HG03442 (cell line): ENCODE measurements around the gene SULT2B1.
A peak's percentile ranks its signal among the peaks of the same experiment; 100 is the strongest.

ENCODE experiments used
- ATAC-seq: cut with Tn5 transposase; IDR thresholded peaks from one replicate; pipeline ENCODE4 v1.9.1; 2021; ENCODE audit warnings: mild to moderate bottlenecking, moderate library complexity; ENCODE audit not compliant: unreplicated experiment

The SULT2B1 gene

GRCh38 chr19:48633148-48634035, 81.4 kb downstream of the SULT2B1 start:
- ATAC-seq = no peak

- no peak for ATAC-seq
Observed at GRCh38 chr19:48634036-48634342, 82.0 kb downstream of the SULT2B1 start.

- peak; percentile 27 for ATAC-seq
Observed at GRCh38 chr19:48634424-48635262, 82.7 kb downstream of the SULT2B1 start.

- no peak for ATAC-seq
Observed at GRCh38 chr19:48635263-48635965, 83.4 kb downstream of the SULT2B1 start.

- ATAC-seq = no peak
Observed at GRCh38 chr19:48635966-48636858, 84.2 kb downstream of the SULT2B1 start.

- ATAC-seq = no peak
Observed at GRCh38 chr19:48636859-48637448, 85.0 kb downstream of the SULT2B1 start, which contains the start of gene DBP. DBP (minus strand) TSS chr19:48637379; CDS start chr19:48636994, 385 bp downstream.

GRCh38 chr19:48637449-48637947, 85.5 kb downstream of the SULT2B1 start:
- peak; percentile 73 for ATAC-seq

- peak; percentile 8 for ATAC-seq
Observed at GRCh38 chr19:48637948-48638830, 86.2 kb downstream of the SULT2B1 start.

- ATAC-seq = no peak
Observed at GRCh38 chr19:48638831-48639381, 86.9 kb downstream of the SULT2B1 start.

GRCh38 chr19:48639483-48640375, 87.8 kb downstream of the SULT2B1 start:
- no peak for ATAC-seq

GRCh38 chr19:48641850-48642249, 89.9 kb downstream of the SULT2B1 start:
- no peak for ATAC-seq

- no peak for ATAC-seq
Observed at GRCh38 chr19:48642862-48643261, 90.9 kb downstream of the SULT2B1 start.

GRCh38 chr19:48644355-48644754, 92.4 kb downstream of the SULT2B1 start:
- no peak for ATAC-seq

- ATAC-seq = no peak
Observed at GRCh38 chr19:48644839-48645619, 93.1 kb downstream of the SULT2B1 start.

- no peak for ATAC-seq
Observed at GRCh38 chr19:48645620-48646000, 93.6 kb downstream of the SULT2B1 start.

- ATAC-seq = peak; percentile 58
Observed at GRCh38 chr19:48646001-48646721, 94.2 kb downstream of the SULT2B1 start, which contains the start of gene CA11. CA11 (minus strand) TSS chr19:48646187; CDS start chr19:48645632, 555 bp downstream.
